ENCODE measurements around the gene GPER1.

- no peak for TF ChIP-seq POLR2AphosphoS5 (IDR thresholded peaks at IDR 0.05)
- no peak for TF ChIP-seq CTCF (IDR thresholded peaks at IDR 0.05)
- no peak for TF ChIP-seq POLR2A (IDR thresholded peaks at IDR 0.05)
- TF ChIP-seq EP300 (IDR thresholded peaks at IDR 0.05), result no peak
Observed at GRCh38 chr7:1070544-1071011, 17.3 kb upstream of the GPER1 start.
